ENCODE results near the gene TAF10.

DNA sequence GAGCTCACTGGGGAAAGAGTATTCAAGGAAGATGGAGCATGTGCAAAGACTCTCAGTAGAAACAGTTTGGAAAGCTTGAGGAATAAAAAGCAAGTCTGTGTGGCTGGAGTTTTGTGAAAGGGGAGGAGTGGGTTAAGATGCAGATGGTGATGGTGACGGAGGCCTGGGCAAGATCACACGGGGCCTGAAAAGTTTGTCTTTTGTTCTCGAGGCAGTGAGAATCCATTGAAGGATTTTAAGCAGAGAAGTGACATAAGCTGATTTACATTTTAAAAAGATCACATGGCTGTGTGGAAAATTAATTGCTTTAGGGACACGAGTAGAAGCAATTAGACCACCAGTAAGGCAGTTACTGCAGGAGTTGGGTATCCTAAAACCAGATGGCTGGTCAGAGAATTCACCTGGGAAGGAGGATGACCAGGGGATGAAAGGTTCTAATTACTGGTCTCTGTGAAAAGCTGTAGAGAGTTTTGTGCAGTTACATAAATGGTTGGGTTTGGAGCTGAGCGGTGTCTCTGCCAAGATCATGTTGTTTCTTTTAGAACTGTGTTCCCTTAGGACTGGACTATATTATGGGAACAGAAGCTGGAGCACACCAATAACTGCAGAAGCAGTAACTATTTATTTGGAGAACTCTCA, 15.7 kb downstream of the TAF10 start:
- TF ChIP-seq CTCF (IDR thresholded peaks at IDR 0.05) (no peak), POLR2A (IDR thresholded peaks at IDR 0.05) (no peak)

Measured in testis (tissue), 2 donors.